Measurements from ENCODE around the gene PLEKHG5.

PLEKHG5 gene

GRCh38 chr1:6515771-6516170 lies 24.3 kb upstream of the PLEKHG5 start:
- H3K27ac Mint-ChIP-seq = no peak overlapping the region

DNA sequence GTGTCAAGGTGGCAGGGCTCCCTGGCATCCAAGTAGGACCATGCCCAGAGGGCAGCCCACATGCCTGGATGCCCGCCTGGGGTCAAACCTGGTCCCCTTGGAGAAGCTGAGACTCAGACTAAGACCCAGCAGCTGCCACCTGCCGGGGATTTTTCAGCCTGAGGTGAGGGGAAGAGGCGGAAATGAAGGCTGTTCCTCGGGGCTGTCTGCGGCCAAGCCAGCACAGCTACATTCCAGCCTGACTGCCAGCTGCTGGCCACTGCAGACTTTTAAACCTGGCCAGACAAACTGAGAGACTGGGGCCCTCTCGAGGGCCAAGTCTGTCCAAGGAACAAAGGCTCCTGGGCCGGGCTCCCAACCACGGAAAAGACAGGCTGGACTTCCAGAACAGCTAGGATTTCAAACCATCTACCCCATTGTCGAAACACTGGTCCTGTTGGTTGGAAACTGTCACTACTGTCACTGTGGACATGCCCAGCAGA lies 21.9 kb upstream of the PLEKHG5 start:
- DNase-seq (ENCODE audit: low spot score in 2 of 2) (no peak), ATAC-seq (ENCODE audit: low read depth) (no peak)
- Mint-ChIP-seq H3K27ac (no peak overlapping the region), H3K4me3 (no peak overlapping the region), H3K36me3 (no peaks in the 10 kb centered on the region), H3K27me3 (peaks cover 2% of the 10 kb centered on the region), H3K9me3 (no peaks in the 10 kb centered on the region), H3K4me1 (no peaks in the 10 kb centered on the region)

More at GRCh38 chr1:6515771-6516170, 24.3 kb upstream of the PLEKHG5 start:
- ATAC-seq (ENCODE audit: low read depth) (no peak), DNase-seq (ENCODE audit: low spot score in 2 of 2) (no peak)
- Mint-ChIP-seq H3K4me3 (no peak overlapping the region), H3K4me1 (no peaks in the 10 kb centered on the region), H3K27me3 (no peaks in the 10 kb centered on the region), H3K36me3 (no peaks in the 10 kb centered on the region), H3K9me3 (no peaks in the 10 kb centered on the region)

DNA sequence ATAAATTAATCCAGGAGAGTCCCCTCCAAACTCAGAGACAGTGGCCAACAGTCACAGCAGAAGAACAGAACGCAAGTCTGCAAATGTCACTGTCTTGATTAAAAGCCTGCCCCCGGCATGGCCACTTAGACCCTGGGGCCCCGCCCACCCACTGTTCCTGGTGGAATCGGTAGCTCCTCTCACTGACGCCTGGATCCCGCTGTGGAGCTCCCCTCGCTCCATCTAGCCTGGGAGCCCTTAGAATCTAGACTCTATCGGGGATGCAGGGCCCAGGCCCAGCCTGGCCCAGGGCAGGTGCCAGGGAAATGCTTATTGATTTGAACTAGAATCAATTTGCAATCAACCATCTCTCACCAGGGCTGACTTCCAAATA lies 21.4 kb upstream of the PLEKHG5 start:
- Mint-ChIP-seq H3K4me3 (no peak overlapping the region), H3K9me3 (no peaks in the 10 kb centered on the region), H3K4me1 (no peaks in the 10 kb centered on the region), H3K27me3 (peaks cover 2% of the 10 kb centered on the region), H3K36me3 (no peaks in the 10 kb centered on the region), H3K27ac (no peak overlapping the region)
- no peak for ATAC-seq (ENCODE audit: low read depth)
- DNase-seq (ENCODE audit: low spot score in 2 of 2) = no peak

- no peak for DNase-seq (ENCODE audit: low spot score in 2 of 2)
- ATAC-seq (ENCODE audit: low read depth) = no peak
- no peak overlapping the region for H3K27ac Mint-ChIP-seq
- H3K4me1 Mint-ChIP-seq = no peaks in the 10 kb centered on the region
- no peaks in the 10 kb centered on the region for H3K36me3 Mint-ChIP-seq
- H3K27me3 Mint-ChIP-seq = peaks cover 2% of the 10 kb centered on the region
- no peaks in the 10 kb centered on the region for H3K9me3 Mint-ChIP-seq
- no peak overlapping the region for H3K4me3 Mint-ChIP-seq
Measured at GRCh38 chr1:6512245-6512907, 20.9 kb upstream of the PLEKHG5 start.

DNA sequence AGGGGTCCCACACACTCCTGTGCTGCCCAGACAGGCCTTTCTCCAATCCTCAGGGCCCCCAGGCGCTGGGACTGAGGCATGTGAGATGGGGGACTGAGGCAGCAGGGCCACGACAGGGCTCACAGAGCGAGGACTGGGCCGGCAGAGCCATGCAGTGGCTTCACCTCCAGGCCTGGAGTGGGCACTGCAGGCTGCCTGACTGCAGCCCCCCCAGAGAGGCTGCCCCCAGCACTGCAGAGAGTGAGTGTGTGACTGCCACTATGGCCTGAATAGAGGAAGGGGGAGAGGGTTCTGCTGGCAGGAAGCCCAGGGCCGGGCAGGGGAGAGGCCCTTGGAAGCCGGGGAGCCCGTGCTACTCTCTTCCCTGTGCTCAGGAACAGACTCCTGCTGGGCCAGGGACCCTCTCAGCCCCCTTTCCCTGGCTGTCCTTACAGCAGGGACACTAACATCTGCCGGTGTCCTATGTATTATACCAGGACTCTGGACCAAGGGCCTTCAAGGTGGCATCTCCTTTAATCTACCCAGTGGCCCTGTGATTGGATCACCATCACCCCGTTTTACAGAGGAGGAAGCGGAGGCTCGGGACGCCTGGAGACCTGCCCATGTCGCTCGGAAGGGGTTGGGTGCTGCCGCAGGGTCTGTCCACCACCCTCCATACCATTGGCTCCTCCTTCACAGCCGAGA lies 20.2 kb upstream of the PLEKHG5 start:
- no peak for DNase-seq (ENCODE audit: low spot score in 2 of 2)
- ATAC-seq (ENCODE audit: low read depth) = no peak
- H3K27ac Mint-ChIP-seq = no peak overlapping the region

GRCh38 chr1:6511056-6511455 lies 19.6 kb upstream of the PLEKHG5 start:
- Mint-ChIP-seq H3K36me3 (no peaks in the 10 kb centered on the region), H3K9me3 (no peaks in the 10 kb centered on the region), H3K27ac (no peak overlapping the region), H3K4me1 (no peaks in the 10 kb centered on the region), H3K4me3 (no peak overlapping the region), H3K27me3 (peaks cover 6% of the 10 kb centered on the region)
- ATAC-seq (ENCODE audit: low read depth) (no peak), DNase-seq (ENCODE audit: low spot score in 2 of 2) (no peak)

More for the DNA sequence above, 20.2 kb upstream of the PLEKHG5 start:
- Mint-ChIP-seq H3K27me3 (peaks cover 5% of the 10 kb centered on the region), H3K4me3 (no peak overlapping the region), H3K9me3 (no peaks in the 10 kb centered on the region), H3K36me3 (no peaks in the 10 kb centered on the region), H3K4me1 (no peaks in the 10 kb centered on the region)

GRCh38 chr1:6510493-6510892 lies 19.0 kb upstream of the PLEKHG5 start:
- H3K4me1 Mint-ChIP-seq = no peaks in the 10 kb centered on the region
- H3K9me3 Mint-ChIP-seq = no peaks in the 10 kb centered on the region
- no peak overlapping the region for H3K27ac Mint-ChIP-seq

DNA sequence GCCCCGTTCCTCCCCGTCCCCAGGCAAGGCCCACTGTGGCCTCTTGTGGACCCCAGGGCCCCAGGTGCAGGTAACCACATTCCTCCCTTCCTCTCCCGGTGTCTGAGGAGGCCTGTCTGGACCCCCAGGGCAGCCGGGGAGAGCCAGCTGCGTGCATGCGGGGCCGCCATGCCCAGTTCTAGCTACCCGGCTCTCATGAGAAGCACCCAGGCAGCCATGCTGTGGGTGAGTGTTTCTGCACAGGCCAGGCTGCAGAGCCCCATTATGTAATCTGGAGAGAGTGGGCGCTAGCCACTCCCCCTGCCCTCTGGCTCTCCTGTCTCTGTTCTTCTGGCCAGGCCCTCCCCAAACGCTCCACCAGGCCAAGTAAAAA lies 18.4 kb upstream of the PLEKHG5 start:
- DNase-seq (ENCODE audit: low spot score in 2 of 2) (no peak), ATAC-seq (ENCODE audit: low read depth) (no peak)
- no peak overlapping the region for H3K4me3 Mint-ChIP-seq
- H3K4me1 Mint-ChIP-seq = no peaks in the 10 kb centered on the region
- H3K9me3 Mint-ChIP-seq = no peaks in the 10 kb centered on the region
- no peak overlapping the region for H3K27ac Mint-ChIP-seq
- no peaks in the 10 kb centered on the region for H3K36me3 Mint-ChIP-seq
- peaks cover 9% of the 10 kb centered on the region for H3K27me3 Mint-ChIP-seq

More at GRCh38 chr1:6510493-6510892, 19.0 kb upstream of the PLEKHG5 start:
- Mint-ChIP-seq H3K36me3 (no peaks in the 10 kb centered on the region), H3K27me3 (peaks cover 6% of the 10 kb centered on the region), H3K4me3 (no peak overlapping the region)
- DNase-seq (ENCODE audit: low spot score in 2 of 2) (no peak), ATAC-seq (ENCODE audit: low read depth) (no peak)

DNA sequence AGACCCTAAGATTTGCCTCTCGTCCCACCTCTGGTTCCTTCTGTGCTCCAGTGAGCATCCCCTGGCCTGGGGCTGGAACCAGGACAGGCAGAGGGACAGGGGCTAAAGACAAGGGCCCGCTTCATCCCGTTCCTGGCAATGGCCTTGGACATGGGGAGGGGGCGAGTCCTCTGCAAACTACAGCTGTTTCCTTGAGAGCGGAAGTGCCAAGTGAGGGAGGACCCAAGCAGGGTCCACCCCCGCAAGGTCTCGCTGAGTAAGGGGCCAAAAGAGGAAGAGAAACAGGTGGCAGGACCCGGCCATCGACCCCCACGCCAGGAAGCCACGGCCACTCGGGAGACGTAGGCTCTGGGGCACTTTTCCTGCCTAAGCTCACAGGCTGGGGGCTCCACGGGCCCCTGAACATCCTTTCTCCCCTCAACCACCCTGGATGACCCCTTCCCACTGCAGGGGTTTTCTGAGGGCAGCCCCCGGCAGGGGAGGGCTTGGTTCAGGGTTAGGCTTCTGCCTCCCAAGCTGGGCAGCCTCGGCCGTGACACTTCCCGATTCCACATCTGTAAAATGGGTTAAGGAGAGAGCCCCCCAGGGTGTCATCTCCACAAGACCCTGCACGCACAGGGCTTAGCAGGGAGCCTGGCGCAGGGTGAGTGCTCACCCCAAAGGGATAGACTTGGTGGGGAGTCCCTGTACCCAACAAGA lies 17.9 kb upstream of the PLEKHG5 start:
- no peaks in the 10 kb centered on the region for H3K9me3 Mint-ChIP-seq

DNA sequence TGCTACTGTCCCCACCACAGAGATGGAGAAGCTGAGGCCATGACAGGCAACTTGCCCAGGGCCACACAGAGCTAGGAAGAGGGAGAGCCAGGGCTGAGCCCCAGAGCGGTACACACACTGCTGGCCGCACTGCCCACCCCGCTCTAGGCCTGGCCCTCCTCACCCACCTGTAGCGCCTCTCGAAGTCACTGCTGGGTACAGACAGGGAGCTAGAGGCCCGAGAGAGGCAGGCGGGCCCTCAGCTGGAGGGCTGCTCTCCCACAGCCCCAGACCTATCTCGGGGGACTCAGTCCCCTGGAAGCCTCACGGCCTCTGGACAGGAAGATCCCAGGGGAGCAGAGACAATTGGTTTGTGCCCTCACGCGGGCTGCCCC lies 17.3 kb upstream of the PLEKHG5 start:
- ATAC-seq (ENCODE audit: low read depth) (no peak), DNase-seq (ENCODE audit: low spot score in 2 of 2) (no peak)
- no peaks in the 10 kb centered on the region for H3K4me1 Mint-ChIP-seq
- no peak overlapping the region for H3K27ac Mint-ChIP-seq
- peaks cover 14% of the 10 kb centered on the region for H3K27me3 Mint-ChIP-seq
- H3K36me3 Mint-ChIP-seq = no peaks in the 10 kb centered on the region
- H3K4me3 Mint-ChIP-seq = no peak overlapping the region
- H3K9me3 Mint-ChIP-seq = no peaks in the 10 kb centered on the region

More for the DNA sequence above, 17.9 kb upstream of the PLEKHG5 start:
- no peaks in the 10 kb centered on the region for H3K4me1 Mint-ChIP-seq
- no peak overlapping the region for H3K4me3 Mint-ChIP-seq
- peaks cover 12% of the 10 kb centered on the region for H3K27me3 Mint-ChIP-seq
- H3K27ac Mint-ChIP-seq = no peak overlapping the region
- H3K36me3 Mint-ChIP-seq = no peaks in the 10 kb centered on the region
- DNase-seq (ENCODE audit: low spot score in 2 of 2) = no peak
- no peak for ATAC-seq (ENCODE audit: low read depth)

DNA sequence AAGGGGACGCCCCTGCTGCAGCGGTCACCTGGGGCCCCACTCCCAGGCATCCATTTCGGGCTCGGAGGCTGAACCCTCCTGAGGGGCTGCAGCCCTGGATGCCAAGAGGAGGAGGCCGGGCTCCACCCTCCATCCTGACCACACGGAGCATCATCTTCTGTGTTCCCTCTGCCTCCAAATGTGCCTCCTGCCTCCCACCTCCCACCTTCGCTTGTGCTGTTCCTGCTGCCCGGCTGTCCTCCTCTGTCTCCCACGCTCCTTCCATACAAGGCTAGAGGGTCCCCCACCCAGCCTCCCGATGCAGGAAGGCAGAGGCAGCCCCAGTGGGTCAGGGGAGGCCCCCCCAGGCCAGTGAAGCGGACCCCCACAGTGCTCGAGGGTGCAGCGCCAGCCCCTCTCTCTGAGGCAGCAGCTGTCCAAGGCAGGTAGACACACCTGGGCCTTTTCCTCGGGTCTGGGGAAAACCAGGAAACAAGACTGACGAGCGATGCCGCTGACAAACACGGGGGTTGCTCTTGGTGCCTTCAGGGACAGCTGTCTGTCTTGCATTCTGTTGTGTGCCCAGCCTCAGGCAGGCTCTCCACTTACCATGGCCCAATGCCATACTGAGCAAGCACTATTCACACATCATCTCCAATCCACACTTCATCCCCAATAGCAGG lies 16.8 kb upstream of the PLEKHG5 start:
- DNase-seq (ENCODE audit: low spot score in 2 of 2) = no peak
- H3K36me3 Mint-ChIP-seq = no peaks in the 10 kb centered on the region
- peaks cover 14% of the 10 kb centered on the region for H3K27me3 Mint-ChIP-seq
- H3K4me3 Mint-ChIP-seq = no peak overlapping the region
- ATAC-seq (ENCODE audit: low read depth) = no peak
- H3K27ac Mint-ChIP-seq = no peak overlapping the region
- H3K9me3 Mint-ChIP-seq = no peaks in the 10 kb centered on the region
- no peaks in the 10 kb centered on the region for H3K4me1 Mint-ChIP-seq

GRCh38 chr1:6507461-6507911 lies 16.0 kb upstream of the PLEKHG5 start:
- DNase-seq (ENCODE audit: low spot score in 2 of 2) = no peak
- Mint-ChIP-seq H3K36me3 (no peaks in the 10 kb centered on the region), H3K9me3 (no peaks in the 10 kb centered on the region), H3K4me3 (no peak overlapping the region), H3K27ac (no peak overlapping the region), H3K4me1 (no peaks in the 10 kb centered on the region), H3K27me3 (peaks cover 14% of the 10 kb centered on the region)
- no peak for ATAC-seq (ENCODE audit: low read depth)

- Mint-ChIP-seq H3K9me3 (no peaks in the 10 kb centered on the region), H3K4me1 (no peaks in the 10 kb centered on the region), H3K27ac (no peak overlapping the region), H3K4me3 (no peak overlapping the region), H3K36me3 (no peaks in the 10 kb centered on the region), H3K27me3 (peaks cover 14% of the 10 kb centered on the region)
- DNase-seq (ENCODE audit: low spot score in 2 of 2) (no peak), ATAC-seq (ENCODE audit: low read depth) (no peak)
Measured at GRCh38 chr1:6507037-6507428, 15.6 kb upstream of the PLEKHG5 start.
